ENCODE measurements around the gene FNDC10.
"Not testable (repeated sequence)": the region's sequence is repeated elsewhere in the genome, so short reads cannot be mapped to it uniquely, and the experiment has no call there.

FNDC10 gene

DNA sequence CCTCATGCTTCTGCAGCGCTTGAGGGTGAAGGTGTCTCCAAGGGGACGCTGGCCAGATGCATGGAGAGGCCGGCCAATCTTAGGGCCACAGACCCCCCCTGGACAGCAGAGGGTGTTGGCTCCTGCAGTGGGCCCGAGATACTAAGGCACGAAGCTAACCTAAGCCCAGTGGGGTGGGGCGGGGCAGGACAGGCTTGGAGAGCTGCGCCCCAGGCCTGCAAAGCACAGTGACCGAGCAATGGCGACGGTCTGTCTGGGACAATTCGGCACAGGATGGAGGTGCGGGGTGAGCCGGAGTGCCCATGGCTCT is 1.3 kb downstream of the FNDC10 start:
- DNase-seq = no peak

DNA sequence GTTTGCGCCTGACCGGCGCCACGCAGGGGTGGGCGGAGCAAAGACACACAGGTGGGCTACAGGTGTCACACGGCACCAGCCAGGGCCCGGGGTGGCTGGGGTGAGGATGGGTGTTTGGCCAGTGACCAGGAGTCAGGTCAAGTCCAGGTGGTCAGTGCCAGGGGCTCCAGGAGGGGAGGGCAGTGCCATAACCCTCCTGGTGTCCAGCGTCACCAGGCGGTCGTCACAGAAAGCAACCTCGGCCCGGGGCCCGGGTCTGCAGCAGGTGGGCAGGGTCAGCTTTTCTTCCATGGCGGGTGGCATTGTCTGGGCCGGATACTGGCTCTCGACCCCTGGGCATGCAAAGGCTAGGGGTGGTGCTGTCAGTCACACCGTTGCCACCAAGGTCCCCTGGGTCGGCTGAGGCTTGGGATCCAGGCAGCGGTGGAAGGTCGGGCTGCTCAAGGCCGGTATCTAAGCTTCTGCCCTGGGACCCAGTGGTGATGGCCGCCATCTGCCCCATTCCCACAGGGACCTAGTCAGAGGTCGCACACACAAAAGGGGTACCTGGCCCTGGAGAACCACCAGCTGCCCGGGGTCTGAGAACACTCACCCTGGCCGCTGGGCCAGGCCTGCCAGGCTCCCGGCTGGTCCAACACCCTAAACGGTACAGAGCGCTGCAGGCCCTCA is 1.8 kb downstream of the FNDC10 start:
- DNase-seq = no peak

DNA sequence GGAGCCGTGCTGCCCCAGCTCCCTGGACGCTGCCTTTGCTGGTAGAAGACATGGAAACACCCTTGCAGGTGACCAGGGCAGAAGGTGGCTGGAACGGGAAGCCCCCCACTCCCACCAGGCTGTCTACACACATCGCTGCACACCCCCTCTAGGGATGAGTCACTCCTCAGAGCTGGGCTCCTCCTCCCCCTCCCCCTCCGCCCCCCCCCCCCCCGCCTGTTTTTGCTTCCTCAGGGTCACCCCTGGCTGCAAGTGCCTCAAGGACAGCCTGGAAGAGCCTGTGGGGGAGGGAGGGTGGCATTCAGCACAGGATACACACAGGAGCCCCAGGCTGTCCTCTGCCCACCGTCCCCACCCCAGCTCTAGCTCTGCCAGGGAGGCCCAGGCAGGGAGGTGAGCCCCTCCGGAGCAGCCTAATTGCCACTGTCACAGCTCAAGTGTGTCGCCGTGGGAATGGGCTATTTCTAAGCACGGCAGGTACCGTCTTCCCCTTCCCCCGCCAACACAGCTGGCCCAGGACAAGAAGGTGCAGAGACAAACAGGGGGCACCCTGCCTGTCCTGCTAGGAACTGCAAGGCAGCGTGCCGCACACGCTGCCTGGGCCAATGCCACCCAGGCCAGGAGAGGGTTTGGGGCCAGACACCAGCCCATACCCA is 2.5 kb downstream of the FNDC10 start:
- no peak for DNase-seq

DNA sequence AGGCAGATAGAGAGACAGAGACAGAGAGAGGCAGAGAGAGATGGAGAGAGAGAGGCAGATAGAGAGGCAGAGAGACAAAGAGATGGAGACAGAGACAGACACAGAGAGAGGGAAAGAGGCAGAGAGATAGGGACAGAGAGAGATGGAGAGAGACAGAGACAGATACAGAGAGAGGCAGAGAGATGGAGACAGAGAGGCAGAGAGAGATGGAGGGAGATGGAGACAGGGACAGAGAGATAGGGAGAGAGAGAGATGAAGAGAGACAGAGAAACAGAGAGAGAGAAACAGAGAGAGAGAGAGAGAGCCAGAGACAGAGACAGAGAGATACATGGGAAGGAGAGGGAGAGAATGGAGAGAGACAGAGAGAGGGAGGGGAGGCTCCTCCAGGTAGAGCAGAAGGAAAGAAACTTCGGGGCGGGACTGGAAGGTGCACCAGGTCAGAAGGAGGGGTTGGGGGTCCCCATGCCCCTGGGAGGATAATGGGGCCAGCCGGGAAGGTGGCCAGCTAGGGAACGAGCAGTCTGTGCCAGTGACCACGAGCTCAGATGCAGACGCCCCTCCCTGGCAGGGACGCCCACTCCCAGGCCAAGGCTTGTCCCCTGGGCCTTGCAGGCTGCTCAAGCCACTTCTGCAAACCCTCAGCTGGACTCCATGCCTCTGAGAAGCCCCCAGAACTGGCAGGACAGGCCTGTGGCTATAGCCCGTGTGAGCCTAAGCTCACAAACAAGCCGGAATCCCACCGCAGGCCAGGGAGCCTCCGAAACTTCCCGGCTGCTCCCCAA is 3.3 kb downstream of the FNDC10 start:
- no peak for DNase-seq

GRCh38 chr1:1595341-1595740 is 4.6 kb downstream of the FNDC10 start:
- not testable (repeated sequence) for DNase-seq

DNA sequence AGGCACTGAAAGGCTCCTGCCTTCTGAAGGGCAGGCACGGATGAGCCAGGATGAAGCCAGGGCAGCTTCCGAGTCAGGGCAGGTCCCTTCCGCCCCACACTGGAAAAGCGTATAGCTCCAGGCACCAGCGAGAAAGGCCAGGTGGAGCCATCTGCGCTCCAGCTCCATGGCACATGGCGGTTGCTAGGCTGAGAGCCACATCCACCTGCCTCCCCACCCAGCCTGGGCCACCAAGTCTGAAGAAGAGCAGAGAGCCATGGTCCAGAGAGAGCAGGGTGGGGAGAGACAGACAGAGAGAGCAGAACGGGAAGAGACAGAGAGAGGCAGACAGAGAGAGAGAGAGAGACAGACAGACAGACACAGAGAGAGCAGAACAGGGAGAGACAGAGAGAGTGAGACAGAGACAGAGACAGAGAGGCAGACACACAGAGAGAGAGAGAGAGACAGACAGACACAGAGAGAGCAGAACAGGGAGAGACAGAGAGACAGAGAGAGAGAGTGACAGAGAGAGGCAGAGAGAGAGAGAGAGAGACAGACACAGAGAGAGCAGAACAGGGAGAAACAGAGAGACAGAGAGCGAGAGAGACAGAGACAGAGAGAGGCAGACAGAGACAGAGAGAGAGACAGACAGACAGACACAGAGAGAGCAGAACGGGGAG is 5.2 kb downstream of the FNDC10 start:
- no peak for DNase-seq

DNA sequence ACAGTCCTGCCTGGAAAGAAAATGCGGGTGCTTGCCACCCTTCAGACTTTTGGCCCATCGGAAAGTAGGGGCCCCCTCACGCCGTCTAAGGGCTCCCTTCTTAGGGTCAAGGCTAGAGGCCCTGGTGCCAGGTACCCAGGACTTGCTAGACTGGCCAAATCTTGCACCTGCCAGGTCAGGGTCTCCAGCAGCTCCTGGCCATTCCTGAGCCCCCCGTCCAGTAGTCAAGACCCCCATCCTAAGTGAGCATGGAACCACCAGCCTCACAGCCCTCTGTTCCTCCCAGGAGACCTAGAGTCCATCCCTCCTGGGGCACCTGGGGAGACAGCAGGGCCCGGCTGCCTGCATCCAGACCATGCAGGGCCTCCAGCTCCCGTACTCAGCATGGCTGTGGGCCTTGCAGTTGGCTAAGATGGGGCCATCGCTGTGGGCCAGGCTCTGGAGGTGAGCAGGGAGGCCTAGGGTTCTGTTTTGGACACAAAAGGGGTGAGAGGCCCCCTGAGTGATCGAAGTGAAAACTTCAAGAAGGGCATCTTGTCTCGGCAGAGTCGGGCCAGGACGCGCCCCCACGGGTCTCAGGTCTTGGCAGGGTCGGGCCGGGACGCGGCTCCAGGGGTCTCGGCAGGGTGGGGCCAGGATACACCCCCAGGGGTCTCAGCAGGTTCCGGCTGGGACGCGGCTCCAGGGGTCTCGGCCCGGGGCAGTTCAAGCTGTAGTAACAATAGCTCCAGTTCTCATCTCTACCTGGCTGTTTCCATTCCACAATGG is 5.9 kb downstream of the FNDC10 start:
- no peak for DNase-seq

- DNase-seq = no peak
These were observed 8.5 kb downstream of the FNDC10 start for GRCh38 chr1:1591452-1591851.

DNA sequence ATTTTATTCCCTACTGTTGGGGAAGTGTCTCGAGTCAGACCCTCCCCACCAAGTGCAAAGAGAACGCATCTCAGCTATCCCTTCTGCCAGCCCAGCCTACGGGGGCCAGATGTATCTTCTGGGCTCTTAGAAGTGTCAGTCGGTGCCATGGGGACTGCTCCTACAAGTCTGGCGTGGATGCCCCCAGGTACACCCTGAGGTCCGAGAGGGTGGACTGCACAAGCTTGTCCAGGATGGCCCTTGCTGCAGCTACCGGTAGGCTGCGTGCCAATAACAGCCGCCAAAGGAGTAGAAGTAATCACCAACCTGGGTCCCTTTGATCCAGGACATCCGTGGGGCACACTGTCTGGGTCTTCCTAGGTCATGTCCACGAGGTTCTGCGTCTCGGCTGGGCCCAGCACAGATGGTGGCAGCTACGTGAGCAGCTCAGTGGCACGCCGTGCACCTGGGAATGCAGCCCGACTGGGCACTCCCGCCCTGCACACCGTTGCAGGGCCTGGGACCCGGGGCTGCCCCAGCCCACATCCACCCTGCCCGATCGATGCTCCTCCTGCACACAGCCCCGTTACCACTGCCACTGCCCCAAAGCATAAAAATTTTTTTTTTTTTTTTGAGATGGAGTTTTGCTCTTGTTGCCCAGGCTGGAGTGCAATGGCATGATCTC is 16.5 kb downstream of the FNDC10 start:
- no peak for DNase-seq

DNA sequence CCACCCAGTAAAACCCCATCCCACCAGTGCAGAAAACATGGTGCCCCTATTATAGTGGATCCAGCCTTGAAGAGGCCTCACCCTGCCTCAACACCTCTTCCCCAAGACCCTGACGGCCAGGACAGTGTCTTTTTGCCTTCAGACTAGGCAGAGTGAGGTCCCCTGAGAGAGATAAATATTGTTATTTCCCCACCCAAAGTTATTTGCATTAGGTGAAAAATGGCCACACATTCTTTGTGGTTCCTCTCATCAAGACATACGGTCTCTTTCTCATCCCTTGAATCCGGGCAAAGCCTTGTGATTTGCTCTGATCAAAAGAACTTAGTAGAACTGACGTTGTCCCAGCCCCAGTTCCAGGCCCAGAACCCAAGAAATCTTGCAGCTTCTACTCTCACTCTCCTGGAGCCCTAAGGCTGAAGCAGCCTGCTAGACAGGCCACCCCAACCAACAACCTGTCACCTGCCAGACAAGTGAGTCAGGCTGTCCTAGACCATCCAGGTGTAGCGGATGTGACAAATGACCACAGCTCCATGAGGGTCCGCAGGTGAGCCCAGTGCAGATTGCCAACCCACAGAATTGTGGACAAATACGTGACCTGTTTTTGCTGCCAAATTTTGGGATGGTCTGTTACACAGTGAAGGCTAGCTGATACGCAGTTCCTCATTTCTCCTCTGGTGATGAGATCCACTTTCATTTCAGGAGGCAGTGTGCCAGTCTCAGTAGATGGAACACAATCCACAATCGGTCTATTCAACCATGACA is 17.2 kb downstream of the FNDC10 start:
- DNase-seq = no peak

- DNase-seq = no peak
These were observed 21.5 kb downstream of the FNDC10 start for GRCh38 chr1:1578371-1578940.

DNA sequence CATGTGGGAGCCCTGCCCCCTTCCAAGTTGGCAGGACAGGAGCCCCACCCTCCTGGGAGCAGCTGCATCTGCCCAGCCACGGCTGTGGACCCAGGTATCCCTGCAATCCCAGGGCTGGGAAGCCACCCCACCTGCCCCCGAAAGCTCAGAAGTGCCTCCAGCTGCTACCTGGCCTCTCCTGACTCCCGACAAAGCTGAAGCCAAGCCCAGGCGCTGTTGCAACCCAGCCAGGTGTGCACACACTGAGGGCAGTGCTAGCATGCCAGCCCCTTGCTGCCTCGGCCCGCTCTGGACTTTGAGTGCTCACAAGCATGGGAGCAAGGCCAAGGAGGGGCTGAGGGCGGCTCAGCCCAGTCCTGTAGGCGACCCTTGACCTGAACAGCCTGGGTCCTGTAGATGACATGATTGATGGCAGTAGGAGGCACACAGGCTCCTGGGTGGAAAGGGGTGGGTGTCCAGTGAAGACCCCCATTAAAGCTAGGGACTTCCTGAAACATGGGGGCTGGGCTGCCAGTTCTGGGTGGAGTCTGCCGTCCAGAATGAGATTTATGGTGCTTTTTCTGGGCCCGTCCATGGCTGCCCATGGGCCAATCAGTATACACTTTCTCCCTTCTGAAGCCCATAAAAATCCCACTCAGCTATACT is 22.4 kb downstream of the FNDC10 start:
- DNase-seq = no peak

DNA sequence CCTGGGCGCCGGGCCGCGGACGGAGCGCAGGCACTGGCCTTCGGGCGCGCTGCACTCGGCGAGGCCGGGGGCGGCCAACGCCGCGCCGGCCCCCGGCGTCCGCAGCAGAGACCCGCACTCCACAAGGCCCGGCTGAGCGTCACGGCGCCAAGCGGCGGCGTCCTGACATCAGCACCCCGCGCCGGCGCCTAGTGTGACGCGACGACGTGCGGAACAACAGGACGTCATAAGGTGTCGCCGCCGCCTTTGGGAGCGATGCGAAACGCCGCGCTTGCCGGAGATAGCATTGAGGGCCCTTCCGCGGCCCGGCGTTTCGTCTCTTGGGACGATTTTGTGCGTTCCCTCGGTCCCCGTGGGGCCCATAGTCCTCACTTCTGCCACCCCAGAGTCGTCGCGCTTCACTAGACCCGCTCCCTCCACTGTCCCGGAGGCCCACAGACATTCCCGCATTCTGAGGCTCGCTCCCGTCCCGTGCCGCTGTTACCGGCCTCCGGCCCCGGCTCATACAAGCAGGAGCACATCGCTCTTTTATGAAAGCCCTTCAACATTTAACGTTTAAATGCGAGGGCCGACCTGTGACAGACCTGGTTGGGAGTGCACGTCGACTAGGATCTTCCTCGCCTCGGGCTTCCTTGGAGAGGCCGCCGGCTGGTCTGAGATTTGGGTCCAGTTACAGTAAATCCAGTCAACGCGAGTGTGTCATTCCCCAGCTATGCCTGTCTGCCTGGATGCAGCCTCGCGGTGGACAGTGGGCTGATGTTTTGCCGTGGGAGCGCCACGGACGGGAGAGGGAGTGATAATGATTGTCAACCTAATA is 25.0 kb downstream of the FNDC10 start, which contains the start of gene SSU72:
Gene SSU72 (minus strand): TSS at position 143 of the 817 bp plus-strand sequence. CDS start 306 bp downstream, outside the sequence.
- DNase-seq = peak; percentile 63

DNA sequence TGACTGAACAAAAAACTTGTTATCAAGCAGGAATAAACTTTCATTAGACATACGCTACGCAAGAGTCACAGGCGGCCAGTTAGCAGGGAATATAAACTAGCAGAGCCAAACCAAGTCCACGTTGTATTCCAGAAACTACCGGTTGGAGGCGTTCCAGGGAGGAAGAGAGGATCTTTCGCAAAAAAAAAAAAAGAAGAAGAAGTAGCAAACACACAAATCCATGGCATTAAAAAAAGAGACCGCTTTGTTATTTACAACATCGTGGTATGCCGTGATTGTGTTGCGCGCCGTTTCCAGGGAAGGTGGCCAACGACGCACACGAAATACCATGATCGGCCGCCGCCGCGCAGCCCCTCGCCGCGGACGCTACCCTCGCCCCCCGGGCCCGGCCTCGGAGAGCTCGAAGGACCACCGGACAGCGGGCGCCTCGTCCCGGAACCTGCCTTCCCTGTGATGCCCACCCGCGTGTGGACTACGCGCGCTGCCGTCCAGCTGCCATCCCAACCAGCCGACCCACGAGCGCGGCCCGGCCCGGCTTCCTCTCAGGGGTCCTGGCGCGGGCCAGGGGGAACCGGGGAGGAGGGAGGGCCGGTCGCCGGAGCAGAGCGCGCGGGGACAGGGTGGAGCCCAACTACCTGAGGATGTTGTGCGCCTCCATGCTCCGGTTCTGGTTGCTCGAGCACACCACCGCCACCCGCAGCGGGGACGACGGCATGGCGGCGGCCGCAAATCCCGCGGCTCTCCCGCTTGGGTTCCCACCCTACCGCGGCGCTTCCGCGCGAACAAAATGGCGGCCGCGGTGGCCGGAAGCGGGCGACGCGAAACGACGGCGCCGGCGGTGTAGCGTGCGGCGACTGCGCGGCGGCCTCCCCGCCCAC is 25.9 kb downstream of the FNDC10 start:
- DNase-seq = peak; percentile 46

GRCh38 chr1:1569341-1569740 is 30.6 kb downstream of the FNDC10 start:
- no peak for DNase-seq

- no peak for DNase-seq
These were observed 32.0 kb downstream of the FNDC10 start for GRCh38 chr1:1567891-1568291.

DNA sequence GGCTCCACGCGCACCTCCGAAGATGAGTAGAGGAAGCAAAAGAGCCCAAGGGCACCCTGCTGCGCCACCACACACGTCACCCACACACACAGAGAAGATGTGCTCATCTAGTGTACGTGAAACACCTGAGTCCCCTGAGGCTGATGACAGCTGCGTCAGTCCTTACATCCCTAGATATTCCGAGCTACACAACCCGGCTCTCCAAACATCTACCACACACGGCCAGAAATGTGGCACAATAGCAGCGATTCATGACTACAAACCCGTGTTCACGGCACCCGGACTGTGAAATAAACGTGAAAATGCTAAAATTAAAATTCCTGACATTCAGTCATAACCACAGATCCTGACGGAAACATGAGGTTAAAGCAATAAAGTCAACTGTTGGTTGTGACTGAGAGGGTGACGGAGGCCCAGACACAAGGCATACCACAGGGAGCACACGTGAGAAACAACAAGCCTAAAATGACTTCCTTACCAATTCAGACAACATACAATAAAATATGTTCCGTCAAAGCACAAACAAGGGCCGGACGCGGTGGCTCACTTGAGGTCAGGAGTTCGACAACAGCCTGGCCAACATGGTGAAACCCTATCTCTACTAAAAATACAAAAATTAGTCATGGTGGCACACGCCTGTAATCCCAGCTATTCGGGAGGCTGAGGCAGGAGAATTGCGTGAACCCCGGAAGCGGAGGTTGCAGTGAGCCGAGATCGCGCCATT is 32.6 kb downstream of the FNDC10 start:
- DNase-seq = no peak

- DNase-seq = no peak
These were observed 34.6 kb downstream of the FNDC10 start for GRCh38 chr1:1565340-1565739.
